GM19463 (cell line): ENCODE results near the gene ERMARD.

Experiments
- ATAC-seq: cut with Tn5 transposase; IDR thresholded peaks from one replicate; pipeline ENCODE4 v1.9.1; 2021; ENCODE audit warnings: mild to moderate bottlenecking, moderate library complexity; ENCODE audit not compliant: unreplicated experiment

Gene ERMARD

DNA sequence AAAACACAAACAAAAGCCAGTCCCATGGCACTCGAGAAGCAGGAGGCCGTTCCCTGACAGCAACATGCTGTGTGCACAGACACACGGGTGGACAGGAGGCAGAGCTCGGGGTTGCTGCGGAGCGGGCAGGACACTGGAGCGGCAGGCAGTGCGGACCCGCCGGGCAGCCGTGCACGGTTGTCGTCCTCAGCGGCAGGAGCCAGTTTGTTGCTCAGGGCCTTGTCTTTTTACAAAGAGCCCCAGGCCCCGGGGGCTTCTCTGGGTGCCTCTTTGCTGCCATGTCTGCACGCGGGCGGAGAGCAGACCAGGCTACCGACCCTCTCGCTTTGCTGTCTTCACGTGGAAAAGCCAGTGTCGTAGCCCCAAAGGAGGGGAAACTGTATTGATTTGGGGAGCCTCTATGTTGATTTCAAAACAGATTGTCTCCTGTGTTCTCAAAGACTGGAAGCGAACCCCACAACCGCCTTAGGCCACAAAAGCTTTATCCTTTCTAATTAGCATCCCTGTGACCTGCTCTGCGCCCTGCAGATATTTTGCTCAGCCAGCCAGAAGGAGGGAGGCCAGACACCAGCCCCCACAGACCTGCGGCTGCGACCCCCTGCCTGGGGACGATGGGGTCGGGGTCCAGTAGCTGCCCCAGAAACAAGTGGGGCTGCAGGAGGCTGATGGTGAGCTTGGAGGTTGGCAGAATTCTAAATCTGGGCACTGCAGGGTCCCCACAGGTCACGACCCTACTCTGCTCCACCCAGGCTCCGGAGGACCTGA is 50.2 kb downstream of the ERMARD start:
- ATAC-seq, result no peak

DNA sequence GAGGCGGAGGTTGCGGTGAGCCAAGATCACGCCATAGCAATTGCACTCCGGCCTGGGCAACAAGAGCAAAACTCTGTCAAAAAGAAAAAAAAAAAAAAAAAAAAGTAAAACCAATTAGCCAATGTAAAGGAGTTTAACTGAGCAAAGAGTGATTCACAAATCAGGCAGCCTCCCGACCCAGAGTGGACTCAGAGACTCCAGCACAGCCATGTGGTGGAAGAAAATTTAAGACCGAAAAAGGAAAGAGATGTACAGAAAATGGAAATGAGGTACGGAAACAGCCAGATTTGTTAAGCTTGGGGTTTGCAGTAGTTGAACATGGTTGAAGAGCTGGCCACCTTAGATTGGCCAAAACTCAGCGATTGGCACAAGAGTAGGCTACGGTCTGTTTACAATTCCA is 51.4 kb downstream of the ERMARD start:
- ATAC-seq, result no peak

DNA sequence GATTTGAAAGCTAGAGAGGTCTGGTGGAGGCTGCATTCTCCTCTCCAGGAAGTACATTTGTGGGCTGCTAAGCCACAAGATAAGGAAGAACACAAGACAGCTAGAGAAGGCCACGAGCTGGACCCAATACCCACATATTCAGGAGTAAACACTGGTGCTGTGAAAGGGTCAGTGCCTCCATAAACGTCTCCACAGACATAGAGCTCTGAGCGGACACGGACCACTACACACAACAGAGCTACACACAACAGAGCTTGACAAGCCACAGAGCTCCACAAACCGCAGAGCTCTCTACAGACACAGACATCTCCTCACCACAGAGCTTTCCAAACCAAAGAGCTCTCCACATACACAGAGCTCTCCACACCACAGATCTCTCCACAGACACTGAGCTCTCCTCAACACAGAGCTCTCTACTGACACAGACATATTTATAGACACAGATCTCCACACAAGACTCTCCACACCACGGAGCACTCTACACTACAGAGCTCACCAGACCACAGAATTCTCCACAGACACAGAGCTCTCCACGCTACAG is 51.9 kb downstream of the ERMARD start:
- ATAC-seq, result no peak

DNA sequence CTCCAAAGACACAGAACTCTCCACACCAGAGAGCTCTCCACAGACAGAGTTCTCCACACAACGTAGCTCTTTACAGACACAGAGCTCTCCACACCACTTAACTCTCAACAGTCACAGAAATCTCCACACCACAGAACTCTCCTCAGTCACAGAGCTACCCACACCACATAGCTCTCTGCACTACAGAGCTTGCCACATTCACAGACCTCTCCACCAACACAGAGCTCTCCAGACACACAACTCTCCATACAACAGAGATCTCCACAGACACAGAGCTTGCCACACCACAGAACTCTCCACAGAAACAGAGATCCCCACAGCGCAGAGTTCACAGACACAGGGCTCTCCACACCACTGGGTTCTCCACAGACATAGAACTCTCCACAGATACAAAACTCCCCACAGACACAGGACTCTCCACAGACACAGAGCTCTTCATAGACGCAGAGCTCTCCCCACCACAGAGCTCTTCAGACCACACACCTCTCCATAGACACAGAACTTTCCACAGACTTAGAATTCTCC is 52.5 kb downstream of the ERMARD start:
- ATAC-seq, result no peak

DNA sequence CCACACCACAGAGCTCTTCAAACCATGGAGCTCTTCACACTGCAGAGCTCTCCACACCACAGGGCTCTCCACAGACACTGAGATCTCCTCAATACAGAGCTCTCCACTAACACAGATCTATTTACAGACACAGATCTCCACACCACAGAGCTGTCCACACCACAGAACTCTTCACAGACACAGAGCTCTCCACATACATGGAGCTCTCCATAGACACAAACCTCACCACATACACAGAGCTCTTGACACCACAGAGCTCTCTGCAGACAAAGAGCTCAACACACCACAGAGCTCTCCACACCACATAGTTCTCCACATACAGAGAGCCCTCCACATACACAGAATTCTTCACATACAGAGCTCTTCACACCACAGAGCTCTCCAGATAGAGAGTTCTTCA is 53.0 kb downstream of the ERMARD start:
- ATAC-seq, result no peak

DNA sequence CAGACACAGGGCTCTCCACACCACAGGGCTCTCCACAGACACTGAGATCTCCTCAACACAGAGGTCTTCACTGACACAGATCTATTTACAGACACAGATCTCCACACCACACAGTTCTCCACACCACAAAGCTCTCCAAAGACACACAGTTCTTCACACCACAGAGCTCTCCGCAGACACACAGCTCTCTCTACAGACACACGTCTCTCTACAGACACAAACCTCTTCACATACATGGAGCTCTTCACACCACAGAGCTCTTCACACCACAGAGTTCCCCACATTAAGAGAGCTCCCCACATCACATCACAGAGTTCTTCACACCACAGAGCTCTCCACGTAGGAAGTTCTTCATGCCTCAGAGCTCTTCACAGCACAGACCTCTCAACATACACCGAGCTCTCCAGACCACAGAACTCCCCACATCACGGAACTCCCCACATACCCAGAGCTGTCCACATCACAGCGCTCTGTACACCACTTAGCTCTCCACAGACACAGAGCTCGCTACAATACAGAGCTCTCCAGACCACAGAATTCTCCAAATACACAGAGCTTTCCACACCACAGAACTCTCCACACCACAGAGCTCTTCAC is 53.9 kb downstream of the ERMARD start:
- peak; percentile 28 for ATAC-seq

DNA sequence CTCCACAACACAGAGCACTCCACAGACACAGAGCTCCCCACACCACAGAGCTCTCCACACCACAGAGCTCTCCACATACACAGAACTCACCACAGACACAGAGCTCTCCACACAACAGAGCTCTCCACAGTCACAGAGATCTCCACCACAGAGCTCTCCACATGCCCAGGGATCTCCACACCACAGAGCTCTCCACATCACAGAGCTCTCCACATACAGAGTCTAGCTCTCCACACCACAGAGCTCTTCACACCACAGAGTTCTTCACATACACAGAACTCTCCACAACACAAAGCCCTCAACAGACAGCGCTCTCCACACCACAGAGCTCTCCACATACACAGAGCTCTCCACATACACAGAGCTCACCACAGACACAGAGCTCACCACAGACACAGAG is 55.3 kb downstream of the ERMARD start:
- ATAC-seq, result no peak

DNA sequence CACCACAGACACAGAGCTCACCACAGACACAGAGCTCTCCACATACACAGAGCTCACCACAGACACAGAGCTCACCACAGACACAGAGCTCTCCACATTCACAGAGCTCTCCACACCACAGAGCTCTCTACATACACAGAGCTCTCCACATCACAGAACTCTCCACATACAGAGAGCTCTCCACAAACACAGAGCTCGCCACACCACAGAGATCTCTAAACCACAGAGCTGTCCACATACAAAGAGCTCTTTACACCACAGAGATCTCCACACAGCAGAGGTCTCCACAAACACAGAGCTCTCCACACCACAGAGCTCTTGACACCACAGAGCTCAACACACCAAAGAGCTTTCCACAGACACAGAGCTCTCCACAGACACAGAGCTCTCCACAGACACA is 55.8 kb downstream of the ERMARD start:
- ATAC-seq, result no peak

DNA sequence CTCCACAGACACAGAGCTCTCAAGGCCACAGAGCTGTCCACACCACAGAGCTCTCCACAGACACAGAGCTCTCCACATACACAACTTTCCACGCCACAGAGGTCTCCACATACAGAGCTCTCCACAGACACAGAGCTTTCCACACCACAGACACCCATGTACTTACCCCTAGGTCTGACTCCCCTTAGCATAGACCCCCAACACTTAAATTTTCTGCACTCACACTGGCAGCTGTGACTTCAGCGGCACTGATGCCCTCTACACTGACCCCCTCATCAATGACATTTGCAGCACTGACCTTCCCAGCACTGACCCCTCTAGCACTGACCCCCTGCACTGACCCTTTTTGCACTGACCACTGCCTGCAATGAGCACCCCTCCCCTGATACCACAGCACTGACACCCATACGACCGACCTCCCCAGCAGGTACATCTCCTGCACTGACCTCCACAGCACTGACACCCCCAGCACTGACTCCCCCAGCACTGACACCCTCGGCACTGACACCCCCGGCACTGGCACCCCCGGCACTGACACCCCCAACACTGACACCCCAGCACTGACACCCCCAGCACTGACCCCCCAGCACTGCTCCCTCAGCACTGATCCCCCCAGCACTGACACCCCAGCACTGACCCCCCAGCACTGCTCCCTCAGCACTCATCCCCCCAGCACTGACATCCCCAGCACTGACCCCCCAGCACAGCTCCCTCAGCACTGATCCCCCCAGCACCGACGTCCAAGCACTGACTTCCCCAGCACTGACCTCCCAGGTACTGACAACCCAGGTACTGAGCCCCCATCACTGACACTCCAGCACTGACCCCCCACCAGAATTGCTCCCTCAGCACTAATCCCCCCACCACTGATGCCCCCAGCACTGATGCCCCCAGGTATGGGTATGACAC is 56.5 kb downstream of the ERMARD start:
- ATAC-seq, result no peak

DNA sequence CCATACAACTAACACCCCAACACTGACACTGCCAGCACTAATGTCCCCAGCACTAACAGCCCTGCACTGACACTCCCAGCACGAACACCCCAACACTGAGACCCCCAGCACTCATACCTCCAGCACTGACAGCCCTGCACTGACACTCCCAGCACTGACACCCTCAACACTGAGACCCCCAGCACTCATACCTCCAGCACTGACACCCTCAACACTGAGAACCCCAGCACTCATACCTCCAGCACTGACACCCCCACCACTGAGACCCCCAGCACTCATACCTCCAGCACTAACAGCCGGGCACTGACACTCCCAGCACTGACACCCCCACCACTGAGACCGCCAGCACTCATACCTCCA is 57.2 kb downstream of the ERMARD start:
- no peak for ATAC-seq

DNA sequence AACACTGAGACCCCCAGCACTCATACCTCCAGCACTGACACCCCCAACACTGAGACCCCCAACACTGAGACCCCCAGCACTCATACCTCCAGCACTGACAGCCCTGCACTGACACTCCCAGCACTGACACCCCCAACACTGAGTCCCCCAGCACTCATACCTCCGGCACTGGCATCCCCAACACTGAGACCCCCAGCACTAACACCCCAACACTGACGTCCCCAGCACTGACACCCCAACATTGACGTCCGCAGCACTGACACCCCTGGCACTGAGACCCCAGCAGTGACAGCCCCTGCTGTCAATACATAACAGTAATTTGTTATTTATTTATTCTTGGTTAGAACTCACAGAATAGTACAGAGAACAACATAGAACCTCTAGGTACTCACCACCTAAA is 58.0 kb downstream of the ERMARD start:
- no peak for ATAC-seq

DNA sequence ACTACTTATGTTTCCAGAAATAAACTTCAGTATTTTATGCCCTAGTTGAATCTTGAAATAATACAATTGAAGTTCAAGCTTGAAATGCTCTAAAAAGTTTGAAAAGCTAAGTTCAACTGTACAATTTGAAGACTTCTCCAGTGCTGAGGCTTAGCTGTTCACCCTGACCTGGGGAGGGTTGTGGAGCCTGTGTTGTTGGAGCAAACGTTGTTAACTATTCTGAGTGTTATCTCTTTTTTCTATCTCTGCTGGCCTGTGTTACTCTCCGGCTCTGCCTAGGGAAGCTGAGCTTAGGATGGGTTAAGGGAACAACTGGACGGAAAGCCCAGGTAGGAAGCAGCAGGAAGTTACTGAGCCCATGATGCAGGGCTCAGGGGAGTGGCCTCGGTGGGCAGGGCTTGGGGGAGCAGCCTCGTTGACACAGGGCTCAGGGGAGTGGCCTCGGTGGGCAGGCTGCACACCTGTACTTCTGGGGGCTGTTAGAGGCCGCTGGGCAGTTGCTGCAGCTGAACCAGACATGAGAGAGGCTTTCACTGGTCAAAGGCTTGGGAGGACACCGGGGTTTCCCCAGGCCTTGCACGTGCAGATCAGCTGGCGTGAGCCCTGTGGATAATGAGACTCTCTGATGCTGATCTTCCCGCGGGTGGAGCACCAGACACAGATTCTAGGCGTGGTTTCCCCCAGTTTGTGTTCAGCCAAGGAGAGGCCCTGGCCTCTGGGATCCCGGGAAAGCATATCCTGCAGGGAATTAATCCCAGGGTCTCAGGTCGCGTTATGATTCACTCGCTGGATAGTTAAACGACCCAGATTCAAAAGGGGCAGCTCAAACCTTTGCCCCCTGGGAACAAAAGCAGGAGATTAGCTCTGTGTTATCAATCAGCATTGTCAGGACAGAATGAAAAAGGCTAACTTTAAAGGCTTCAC is 58.9 kb downstream of the ERMARD start:
- ATAC-seq, result no peak

DNA sequence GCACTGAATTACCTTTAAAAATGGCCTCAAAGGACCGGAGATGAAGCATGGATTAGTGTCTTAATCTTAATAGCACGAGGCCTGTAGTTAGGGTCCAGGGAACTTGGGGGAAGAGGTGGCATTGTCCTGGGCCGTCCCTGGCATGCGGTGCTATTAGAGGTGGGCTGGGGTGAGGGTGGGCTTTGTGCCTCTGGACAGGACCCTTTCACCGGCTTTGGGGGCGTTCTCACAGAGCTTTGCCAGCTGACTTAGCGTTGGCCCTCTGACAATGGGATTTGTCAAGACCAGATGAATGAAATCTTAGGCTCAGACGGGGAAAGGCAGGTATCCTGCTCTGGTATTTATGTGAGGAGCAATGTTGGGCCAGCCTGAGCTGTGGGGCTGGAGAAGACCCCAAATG is 59.6 kb downstream of the ERMARD start:
- no peak for ATAC-seq

DNA sequence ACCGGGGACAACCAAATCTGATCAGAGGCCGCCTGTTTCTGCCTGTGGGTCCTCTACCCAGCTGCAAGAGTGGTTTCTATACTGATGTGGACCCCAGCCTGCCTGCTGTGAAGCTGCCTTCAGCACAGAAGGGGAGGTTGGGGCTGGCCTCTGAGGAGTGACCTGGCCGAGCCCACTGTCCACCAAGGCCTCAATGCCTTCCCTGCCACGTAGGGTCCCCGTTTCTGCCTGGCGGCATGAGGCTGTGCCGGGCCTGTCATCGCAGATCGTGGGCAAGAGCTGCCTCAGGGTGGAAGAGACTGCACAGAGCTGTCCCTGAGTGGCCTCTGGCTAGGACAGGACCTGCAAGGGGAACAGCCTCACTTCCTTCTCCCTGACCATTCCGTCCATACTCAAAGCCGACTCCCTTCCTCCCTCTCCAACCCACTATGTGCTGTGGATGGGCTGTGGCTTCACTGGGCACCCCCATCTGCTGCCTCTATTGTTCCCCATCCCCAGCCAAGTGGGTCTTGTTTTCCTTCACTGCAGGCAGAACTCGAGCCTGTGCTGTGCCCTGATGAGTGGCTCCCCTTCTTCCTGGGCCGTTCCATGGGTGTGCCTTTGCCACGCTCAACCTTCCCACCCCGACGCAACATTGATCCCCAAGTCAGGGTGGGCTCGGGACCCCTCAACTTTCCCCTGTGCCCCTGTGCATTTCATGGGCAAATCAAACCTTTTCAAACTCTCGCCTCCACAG is 60.3 kb downstream of the ERMARD start:
- no peak for ATAC-seq

DNA sequence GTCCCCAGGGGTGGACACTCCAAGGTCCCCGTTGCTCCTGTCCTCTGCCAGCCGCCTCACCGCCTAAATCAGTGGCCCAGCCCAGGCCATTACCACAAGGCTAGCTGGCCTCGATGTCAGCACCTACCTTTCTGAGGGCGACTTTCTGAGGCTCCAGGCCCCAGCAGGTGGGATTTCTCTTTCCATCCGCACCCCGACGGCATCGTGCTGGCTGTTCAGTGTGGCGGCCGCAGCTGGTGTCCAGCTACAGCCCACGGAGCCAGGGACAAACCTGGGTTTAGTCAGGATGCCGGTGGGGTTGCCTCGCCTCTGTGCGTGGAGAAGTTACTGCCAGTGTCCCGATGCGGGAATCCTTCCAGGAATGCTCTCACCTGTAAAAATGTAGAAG is 60.8 kb downstream of the ERMARD start:
- no peak for ATAC-seq

DNA sequence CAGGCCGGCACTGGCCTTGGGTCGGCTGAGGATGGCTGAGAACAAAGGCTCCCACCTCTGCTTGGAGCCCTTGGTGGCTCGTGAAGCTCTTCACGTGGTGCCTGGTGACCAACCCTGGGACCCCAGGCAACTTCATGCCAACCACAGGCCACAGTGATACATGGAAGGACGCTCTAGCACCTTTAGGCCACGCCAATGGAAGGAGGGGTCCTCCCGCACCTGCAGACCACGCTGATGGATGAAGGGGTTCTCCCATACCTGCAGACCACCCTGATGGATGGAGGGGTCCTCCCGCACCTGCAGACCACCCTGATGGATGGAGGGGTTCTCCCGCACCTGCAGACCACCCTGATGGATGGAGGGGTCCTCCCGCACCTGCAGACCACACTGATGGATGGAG is 62.5 kb downstream of the ERMARD start:
- ATAC-seq, result no peak

DNA sequence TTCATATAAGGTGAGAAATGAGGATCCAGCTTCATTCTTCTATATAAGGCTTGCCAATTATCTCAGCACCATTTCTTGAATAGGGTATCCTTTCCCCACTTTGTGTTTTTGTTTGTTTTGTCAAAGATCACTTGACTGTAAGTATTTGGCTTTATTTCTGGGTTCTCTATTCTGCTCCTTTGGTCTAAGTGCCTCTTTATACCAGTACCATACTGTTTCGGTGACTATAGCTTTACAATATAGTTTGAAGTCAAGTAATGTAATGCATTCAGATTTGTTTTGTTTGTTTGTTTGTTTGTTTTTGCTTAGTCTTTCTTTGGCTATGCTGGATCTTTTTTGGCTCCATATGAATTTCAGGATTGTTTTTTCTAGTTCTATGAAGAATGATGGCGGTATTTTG is 64.6 kb downstream of the ERMARD start:
- ATAC-seq, result no peak

DNA sequence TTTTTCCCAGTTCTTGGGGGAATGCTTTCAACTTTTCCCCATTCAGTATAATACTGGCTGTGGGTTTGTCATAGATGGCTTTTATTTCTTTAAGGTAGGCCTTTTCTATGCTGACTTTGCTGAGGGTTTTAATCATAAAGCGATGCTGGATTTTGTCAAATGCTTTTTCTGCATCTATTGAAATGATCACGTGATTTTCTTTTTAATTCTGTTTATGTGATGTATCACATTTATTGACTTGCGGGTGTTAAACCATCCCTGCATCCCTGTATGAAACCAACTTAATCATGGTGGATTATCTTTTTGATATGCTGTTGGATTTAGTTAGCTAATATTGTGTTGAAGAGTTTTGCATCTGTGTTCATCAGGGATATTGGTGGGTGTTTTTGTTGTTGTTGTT is 65.6 kb downstream of the ERMARD start:
- ATAC-seq, result no peak

DNA sequence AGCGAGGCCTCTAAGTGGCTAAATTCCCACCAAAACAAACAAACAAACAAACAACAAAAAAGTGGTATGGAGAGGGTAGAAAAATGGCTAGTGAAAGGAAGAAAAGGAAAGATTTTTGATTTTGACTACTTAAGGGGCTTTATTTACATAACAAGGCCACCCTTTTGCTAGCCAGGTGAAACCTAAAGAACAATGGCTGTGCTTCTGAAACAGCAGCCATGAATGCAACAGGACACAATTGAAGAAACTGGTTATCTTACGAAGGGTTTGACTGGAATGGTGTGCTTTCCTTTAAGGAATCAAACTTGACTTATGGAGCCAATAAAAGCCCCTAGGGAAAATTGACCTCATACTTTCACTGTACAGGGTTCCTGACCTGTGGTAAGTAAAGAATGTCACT is 68.9 kb downstream of the ERMARD start:
- no peak for ATAC-seq

DNA sequence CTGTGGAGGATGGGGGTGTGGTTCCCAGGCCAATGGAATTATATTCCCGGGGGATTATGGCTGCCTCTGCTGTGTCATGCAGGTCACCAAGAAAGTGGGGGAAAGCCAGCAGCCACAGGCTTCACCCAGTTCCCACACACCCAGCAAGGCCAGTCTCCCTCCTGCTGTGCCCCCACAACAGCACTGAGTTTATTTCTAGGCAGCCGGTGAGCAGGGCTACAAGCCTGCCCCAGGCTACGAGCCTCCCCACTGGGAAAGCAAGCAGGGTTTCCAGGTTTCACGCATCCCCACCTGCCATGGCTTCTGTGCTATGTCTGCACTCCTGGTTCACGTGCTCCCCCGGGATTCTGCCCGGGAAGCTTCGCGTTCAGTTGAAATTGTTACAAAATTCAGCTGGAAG is 72.6 kb downstream of the ERMARD start:
- ATAC-seq, result no peak
